ENCODE measurements around the gene CNTNAP2.

The CNTNAP2 gene

DNA sequence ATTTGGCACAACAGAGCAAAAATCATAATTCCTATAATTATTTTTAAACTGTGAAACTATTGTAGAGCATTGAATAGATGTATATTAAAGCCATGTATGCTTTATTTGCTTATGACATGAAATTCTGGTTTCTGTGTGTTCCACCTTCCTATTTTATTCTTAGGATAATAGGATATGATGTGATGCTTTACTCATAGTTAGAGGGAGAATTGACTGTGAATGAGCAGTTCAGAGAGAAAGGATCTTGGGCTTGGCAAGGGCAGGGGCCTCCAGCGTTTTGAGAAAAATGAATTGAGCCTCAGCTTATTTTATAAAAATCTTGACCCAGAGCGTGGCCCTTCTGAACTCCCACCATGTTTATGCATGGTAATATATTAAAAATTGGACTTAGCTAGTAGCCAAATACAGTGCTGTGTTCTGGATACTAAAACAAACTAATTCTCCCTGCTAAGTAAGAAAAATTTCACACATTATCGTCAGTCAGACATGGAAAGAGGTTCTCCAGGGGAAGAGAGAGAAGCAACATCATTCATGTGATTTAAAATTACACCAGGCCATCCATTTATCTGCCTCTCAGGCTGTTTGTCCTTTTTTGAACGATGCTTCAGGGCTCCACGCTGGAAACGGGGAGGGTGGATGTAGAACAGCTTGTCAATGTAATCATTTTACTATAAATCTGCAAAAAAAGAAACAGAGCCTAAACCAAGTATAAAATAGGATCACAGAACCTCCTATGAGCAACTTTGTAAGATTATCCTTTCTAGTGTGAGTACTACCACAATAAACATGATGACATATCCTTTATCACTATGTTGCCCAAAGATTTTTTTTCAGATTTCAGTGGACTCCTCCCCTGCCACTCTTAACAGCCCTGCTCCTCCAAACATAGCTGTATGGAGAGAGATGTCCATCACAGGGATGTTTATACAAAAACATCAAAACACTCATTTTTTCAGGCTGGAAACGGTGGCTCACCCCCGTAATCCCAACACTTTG, 2215.9 kb downstream of the CNTNAP2 start:
- TF ChIP-seq, protein P1, sequence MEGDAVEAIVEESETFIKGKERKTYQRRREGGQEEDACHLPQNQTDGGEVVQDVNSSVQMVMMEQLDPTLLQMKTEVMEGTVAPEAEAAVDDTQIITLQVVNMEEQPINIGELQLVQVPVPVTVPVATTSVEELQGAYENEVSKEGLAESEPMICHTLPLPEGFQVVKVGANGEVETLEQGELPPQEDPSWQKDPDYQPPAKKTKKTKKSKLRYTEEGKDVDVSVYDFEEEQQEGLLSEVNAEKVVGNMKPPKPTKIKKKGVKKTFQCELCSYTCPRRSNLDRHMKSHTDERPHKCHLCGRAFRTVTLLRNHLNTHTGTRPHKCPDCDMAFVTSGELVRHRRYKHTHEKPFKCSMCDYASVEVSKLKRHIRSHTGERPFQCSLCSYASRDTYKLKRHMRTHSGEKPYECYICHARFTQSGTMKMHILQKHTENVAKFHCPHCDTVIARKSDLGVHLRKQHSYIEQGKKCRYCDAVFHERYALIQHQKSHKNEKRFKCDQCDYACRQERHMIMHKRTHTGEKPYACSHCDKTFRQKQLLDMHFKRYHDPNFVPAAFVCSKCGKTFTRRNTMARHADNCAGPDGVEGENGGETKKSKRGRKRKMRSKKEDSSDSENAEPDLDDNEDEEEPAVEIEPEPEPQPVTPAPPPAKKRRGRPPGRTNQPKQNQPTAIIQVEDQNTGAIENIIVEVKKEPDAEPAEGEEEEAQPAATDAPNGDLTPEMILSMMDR (IDR thresholded peaks at IDR 0.05; ENCODE audit: control insufficient read depth, extremely low read depth, insufficient read depth), result no peak
- H3K4me3 ChIP-seq (ENCODE audit: low read depth, low read length), result no peak overlapping the region
- no peak for DNase-seq (ENCODE audit: low read depth)

DNA sequence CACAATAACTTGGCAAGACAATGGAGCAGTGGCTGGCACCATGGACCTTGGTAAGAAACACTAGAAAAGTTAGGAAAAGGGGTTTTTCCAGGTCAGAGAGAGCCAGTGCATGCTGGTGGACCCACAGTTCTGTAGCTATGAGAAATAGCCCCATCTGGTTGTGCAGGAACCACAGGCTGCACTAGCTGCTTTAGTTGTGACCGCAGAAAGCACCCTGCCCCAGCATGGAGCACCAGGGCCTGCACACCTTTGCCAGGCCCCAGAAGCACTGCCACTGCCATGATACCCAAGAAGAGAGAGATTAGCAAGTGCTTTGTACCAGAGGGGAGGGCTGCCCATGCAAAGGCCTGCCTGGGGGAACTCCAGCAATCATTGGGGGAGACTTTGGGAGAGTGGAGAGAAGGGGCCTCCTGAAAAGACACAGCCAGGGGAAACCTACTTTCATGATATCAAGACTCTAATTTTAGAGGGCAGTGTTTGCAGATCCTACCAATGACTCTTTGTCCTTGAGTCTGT, 2217.9 kb downstream of the CNTNAP2 start:
- no peak for DNase-seq (ENCODE audit: low read depth)
- TF ChIP-seq, protein P1 (IDR thresholded peaks at IDR 0.05; ENCODE audit: control insufficient read depth, extremely low read depth, insufficient read depth), result no peak
- no peak overlapping the region for H3K4me3 ChIP-seq (ENCODE audit: low read depth, low read length)

DNA sequence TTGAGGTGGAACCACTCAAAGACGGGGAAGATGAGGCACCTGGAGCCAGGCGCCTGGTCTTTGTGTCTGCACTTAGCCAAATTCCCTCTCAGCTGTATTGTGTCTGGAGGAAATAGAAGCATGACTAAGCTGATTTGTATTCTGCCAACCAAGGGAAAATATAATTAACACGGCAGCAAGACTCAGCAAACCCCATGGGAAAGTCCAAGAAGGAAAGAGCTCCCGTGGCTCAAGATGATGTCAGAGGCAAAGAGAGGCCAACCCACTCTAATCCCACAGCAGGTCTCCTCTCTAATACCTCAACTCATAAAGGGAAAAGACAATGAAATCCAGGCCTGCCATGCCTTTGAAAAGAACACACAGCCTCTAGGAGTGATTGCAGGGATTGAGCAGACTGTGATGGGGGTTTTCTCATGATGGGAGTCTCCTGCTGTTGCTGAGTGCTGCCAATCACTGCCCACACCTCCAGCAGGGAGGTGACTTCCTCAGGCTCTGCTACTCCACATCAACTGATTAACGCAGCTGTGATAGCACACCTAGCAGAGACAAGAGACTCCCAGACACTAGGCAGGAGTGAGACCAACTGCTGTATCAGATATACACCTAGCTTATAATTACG, 2218.5 kb downstream of the CNTNAP2 start:
- no peak for DNase-seq (ENCODE audit: low read depth)
- H3K4me3 ChIP-seq (ENCODE audit: low read depth, low read length), result no peak overlapping the region
- TF ChIP-seq, protein P1 (IDR thresholded peaks at IDR 0.05; ENCODE audit: control insufficient read depth, extremely low read depth, insufficient read depth), result no peak

DNA sequence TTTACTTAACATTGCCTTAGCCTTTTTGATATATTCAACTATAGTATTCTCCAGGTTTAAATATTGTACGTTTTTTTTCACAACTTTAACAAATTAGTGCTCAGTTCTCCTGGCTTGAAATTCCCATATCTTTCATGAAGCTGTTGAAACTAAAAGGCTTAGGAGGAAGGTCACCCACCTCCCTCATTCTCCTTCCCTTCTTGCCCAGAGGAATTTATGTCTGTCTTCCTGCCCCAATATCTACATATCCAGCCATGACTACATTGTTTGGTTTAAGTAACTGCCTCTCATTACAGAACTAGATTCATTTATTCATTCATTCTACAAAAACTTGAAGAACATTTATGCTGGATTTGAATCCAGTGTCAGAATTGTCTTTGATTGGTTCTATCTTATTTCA, 2219.2 kb downstream of the CNTNAP2 start:
- no peak for DNase-seq (ENCODE audit: low read depth)
- TF ChIP-seq, protein P1 (IDR thresholded peaks at IDR 0.05; ENCODE audit: control insufficient read depth, extremely low read depth, insufficient read depth), result no peak
- no peak overlapping the region for H3K4me3 ChIP-seq (ENCODE audit: low read depth, low read length)

DNA sequence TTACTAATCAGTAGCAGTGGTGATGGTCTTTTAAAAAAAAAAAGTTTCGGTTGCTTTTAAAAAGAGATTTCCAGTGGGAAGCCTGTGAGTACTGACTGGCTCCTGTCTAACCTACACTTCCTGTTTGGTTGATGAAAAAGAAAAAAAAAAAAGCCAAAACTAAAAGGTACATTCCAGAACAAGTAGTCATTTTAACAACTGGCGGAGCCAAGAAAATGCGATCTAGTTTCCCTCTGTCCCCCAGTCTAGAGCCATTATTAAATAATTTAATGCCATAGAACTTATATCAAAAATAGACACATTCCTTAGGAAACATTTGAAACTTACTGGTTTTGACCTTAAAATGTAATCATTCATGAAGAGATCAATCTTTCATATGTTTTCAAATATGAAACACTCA, 2219.8 kb downstream of the CNTNAP2 start:
- DNase-seq (ENCODE audit: low read depth), result no peak
- TF ChIP-seq, protein P1 (IDR thresholded peaks at IDR 0.05; ENCODE audit: control insufficient read depth, extremely low read depth, insufficient read depth), result no peak
- H3K4me3 ChIP-seq (ENCODE audit: low read depth, low read length), result no peak overlapping the region

DNA sequence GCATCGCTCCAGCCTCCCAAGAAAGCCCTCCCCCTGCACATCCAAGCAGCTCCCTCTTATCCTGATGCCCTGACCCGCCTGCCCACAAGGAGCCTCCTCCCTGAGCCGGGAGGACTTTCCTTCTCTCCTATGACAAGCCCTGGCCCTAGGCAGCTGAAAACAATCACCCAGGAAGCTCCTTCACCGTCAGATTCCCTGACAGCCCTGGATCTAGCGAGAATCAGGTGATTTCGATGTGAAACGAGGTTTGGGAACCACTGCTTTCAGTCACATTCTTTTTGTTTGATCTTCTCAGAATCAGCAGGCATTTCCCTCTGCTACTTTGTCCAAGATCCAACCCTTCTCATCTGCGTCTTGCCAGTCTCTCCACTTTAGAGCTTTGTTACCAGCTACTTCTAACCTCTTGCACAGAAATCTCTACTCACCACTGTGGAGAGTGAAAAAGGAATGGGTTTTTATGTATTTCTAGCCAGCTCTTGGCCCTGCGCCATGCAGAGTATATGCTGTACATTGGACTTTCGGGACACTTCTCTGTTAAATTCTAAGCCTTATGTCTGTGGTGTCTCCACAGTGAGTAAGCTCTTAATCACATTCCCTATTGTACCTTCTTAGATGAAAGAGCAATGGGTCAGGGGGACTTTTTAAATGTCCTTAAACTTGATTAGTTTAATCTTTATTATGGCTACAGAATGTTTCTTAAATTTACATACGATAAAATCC, 2220.8 kb downstream of the CNTNAP2 start:
- no peak overlapping the region for H3K4me3 ChIP-seq (ENCODE audit: low read depth, low read length)
- DNase-seq (ENCODE audit: low read depth), result no peak
- TF ChIP-seq, protein P1 (IDR thresholded peaks at IDR 0.05; ENCODE audit: control insufficient read depth, extremely low read depth, insufficient read depth), result no peak
